ENCODE data around the gene SLC15A4.

- TF ChIP-seq POLR2A (IDR thresholded peaks at IDR 0.05; ENCODE audit: low read depth) (no peak), CTCF (IDR thresholded peaks at IDR 0.05) (no peak), POLR2AphosphoS5 (IDR thresholded peaks at IDR 0.05) (no peak), EP300 (IDR thresholded peaks at IDR 0.05) (no peak)
Measured at GRCh38 chr12:128801879-128802391, 21.8 kb downstream of the SLC15A4 start.
